A673 (cell line): ENCODE measurements around the gene IL24. TPM values are rescaled to one million over a fixed set of nuclear protein-coding genes. Genes with fewer than 3 reads are reported as not detected.

Experiments used
- BruUV-seq: library from RNA; stranded (reverse); fragments of 400-500 nt; replicated peaks from 2 replicates; lab custom pipeline; 2021; lab: Mats Ljungman, UMichigan
- CTCF ChIA-PET: fragments of 300-600 bp; sonication (Branson Sonifier 250); formaldehyde crosslinking; loops from one replicate; lab custom pipeline; 2022; ENCODE audit warnings: antibody characterized with exemption; lab: Charles Lee
- POLR2A ChIA-PET: fragments of 300-600 bp; sonication (Branson Sonifier 250); formaldehyde crosslinking; loops from one replicate; lab custom pipeline; 2022; ENCODE audit warnings: antibody characterized with exemption; ENCODE audit not compliant: low non-redundant PET; lab: Charles Lee
- DNase-seq: peaks from one replicate; pipeline ENCODE4 v3.0.0-alpha.2; 2015; ENCODE audit warnings: low spot score
- H3K27ac ChIP-seq: fragments of 200-600 bp; sonication (generic); 2 replicates; pipeline ENCODE4 v1.5.1; 2016; ENCODE audit warnings: mixed run types, low read depth, mild to moderate bottlenecking, mixed read lengths, antibody characterized with exemption, low read length; ENCODE audit not compliant: poor library complexity, severe bottlenecking
- H3K27me3 ChIP-seq: fragments of 200-600 bp; sonication (generic); replicated peaks from 2 replicates; pipeline ENCODE4 v1.6.1; 2017; ENCODE audit warnings: mixed run types, low read depth, mild to moderate bottlenecking, mixed read lengths, antibody characterized with exemption, low read length; ENCODE audit not compliant: insufficient read depth, poor library complexity
- H3K36me3 ChIP-seq: fragments of 200-600 bp; sonication (generic); 2 replicates; pipeline ENCODE4 v1.6.1; 2016; ENCODE audit warnings: mixed run types, mild to moderate bottlenecking, mixed read lengths, antibody characterized with exemption, low read length; ENCODE audit not compliant: insufficient read depth, poor library complexity, severe bottlenecking
- H3K4me1 ChIP-seq: fragments of 200-600 bp; sonication (generic); 2 replicates; pipeline ENCODE4 v1.6.1; 2017; ENCODE audit warnings: mixed run types, mild to moderate bottlenecking, mixed read lengths, antibody characterized with exemption, low read length; ENCODE audit not compliant: insufficient read depth, poor library complexity, severe bottlenecking
- H3K4me3 ChIP-seq: fragments of 200-600 bp; sonication (generic); 2 replicates; pipeline ENCODE4 v1.5.1; 2016; ENCODE audit warnings: low read depth, mixed run types, mild to moderate bottlenecking, mixed read lengths, low read length; ENCODE audit not compliant: poor library complexity, severe bottlenecking
- H3K9me3 ChIP-seq: fragments of 200-600 bp; sonication (generic); 2 replicates; pipeline ENCODE4 v1.6.1; 2016; ENCODE audit warnings: mixed run types, low read depth, mild to moderate bottlenecking, mixed read lengths, antibody characterized with exemption, low read length; ENCODE audit not compliant: poor library complexity, severe bottlenecking
- CTCF ChIP-seq: fragments of 300-800, 200-600 bp; sonication (generic); conservative IDR thresholded peaks from 2 replicates; pipeline ENCODE4 v1.5.1; 2017; ENCODE audit warnings: low read depth, mild to moderate bottlenecking, antibody characterized with exemption, low read length, moderate library complexity, mixed read lengths
- EZH2 ChIP-seq: fragments of 200-600 bp; sonication (generic); IDR thresholded peaks from 2 replicates; pipeline ENCODE4 v1.6.1; 2017; ENCODE audit warnings: borderline replicate concordance, low read depth, mild to moderate bottlenecking, mixed read lengths, antibody characterized with exemption, low read length; ENCODE audit not compliant: poor library complexity, severe bottlenecking
- intact Hi-C: fragments of 100-400 bp; cut with micrococcal nuclease; formaldehyde crosslinking; loops from one replicate; pipeline ENCODE4 v1.10.0; 2022; ENCODE audit not compliant: unreplicated experiment
- total RNA-seq: library from RNA; stranded (reverse); gene quantifications from 2 replicates; pipeline ENCODE4 v1.2.3, GENCODE V29; 2021

IL24 gene
- total RNA-seq, 1 experiment from 2014 or later: not detected

- H3K4me1 ChIP-seq: no peaks in the 10 kb centered on the region
- BruUV-seq: no TSS peak
- DNase-seq: no peak
- no peak overlapping the region for H3K27ac ChIP-seq
- CTCF ChIA-PET: no interaction called here
- intact Hi-C loops: loop anchor here (5.0 kb wide), 1 partner anchor 159 kb away; no protein-coding TSS in a partner anchor
- no peak for TF ChIP-seq CTCF
- no peak for TF ChIP-seq EZH2
- H3K36me3 ChIP-seq: no peaks in the 10 kb centered on the region
- H3K27me3 ChIP-seq: no peaks in the 10 kb centered on the region
- H3K9me3 ChIP-seq: no peaks in the 10 kb centered on the region
- POLR2A ChIA-PET: no interaction called here
- no peak overlapping the region for H3K4me3 ChIP-seq
These were observed 20.8 kb downstream of the IL24 start for GRCh38 chr1:206918076-206918475.

GRCh38 chr1:206921772-206922265 is 24.6 kb downstream of the IL24 start, which contains the start of gene FCMR:
Gene FCMR (minus strand): TSS chr1:206921941. CDS start chr1:206921854, 87 bp downstream.
- Histone ChIP-seq H3K36me3 (no peaks in the 10 kb centered on the region), H3K27me3 (no peaks in the 10 kb centered on the region), H3K4me1 (no peaks in the 10 kb centered on the region), H3K9me3 (no peaks in the 10 kb centered on the region), H3K4me3 (no peak within 1 kb of the TSS), H3K27ac (no peak within 1 kb of the TSS)
- intact Hi-C loops: no loop called here
- ChIA-PET CTCF (interaction anchor here (1.9 kb wide), 1 partner anchor 9 kb away, joined by 5 read pairs; no protein-coding TSS in a partner anchor), POLR2A (no interaction called here)
- no peak for DNase-seq
- TF ChIP-seq EZH2 (no peak), CTCF (no peak)
- BruUV-seq: no TSS peak

- intact Hi-C loops: no loop called here
- TF ChIP-seq EZH2 (no peak), CTCF (no peak)
- no peak for DNase-seq
These were observed 25.3 kb downstream of the IL24 start for GRCh38 chr1:206922524-206922923.

More at GRCh38 chr1:206922524-206922923, 25.3 kb downstream of the IL24 start:
- no TSS peak for BruUV-seq
- Histone ChIP-seq H3K27ac (no peak overlapping the region), H3K4me1 (no peaks in the 10 kb centered on the region), H3K36me3 (no peaks in the 10 kb centered on the region), H3K4me3 (no peak overlapping the region), H3K9me3 (no peaks in the 10 kb centered on the region), H3K27me3 (no peaks in the 10 kb centered on the region)
- ChIA-PET POLR2A (no interaction called here), CTCF (interaction anchor here (1.9 kb wide), 1 partner anchor 10 kb away, joined by 5 read pairs; no protein-coding TSS in a partner anchor)
